Measurements from ENCODE around the gene DGKI. TPM values are rescaled to one million over a fixed set of nuclear protein-coding genes. Genes with fewer than 3 reads are reported as not detected.
"Not testable (repeated sequence)": the region's sequence is repeated elsewhere in the genome, so short reads cannot be mapped to it uniquely, and the experiment has no call there.

Gene DGKI
- total and polyA plus RNA-seq, 2 donors (not counting 1 experiment from before 2014, with no cell fraction given) = not detected

- 100% methylated on average over 2 of the region's 3 CpGs for WGBS (ENCODE audit: insufficient coverage)
- ATAC-seq (ENCODE audit: low read depth) (no peak), DNase-seq (no peak)
- Histone ChIP-seq H3K36me3 (replicated peaks in 1 of 2; ENCODE audit: control extremely low read depth in 1 of 2, control insufficient read depth in 1 of 2, extremely low read depth in 1 of 2, insufficient read depth in 2 of 2, low read length in 1 of 2) (no peaks in the 10 kb centered on the region), H3K27me3 (replicated peaks in 1 of 4; ENCODE audit: control extremely low read depth in 1 of 4, control insufficient read depth in 3 of 4, insufficient read depth in 4 of 4, low read length in 3 of 4) (no peaks in the 10 kb centered on the region), H3K4me2 (replicated peaks; ENCODE audit: low read depth, low read length, poor library complexity, severe bottlenecking) (no peak overlapping the region), H3K4me1 (ENCODE audit: control insufficient read depth in 2 of 2, insufficient read depth in 2 of 2, low read length in 2 of 2) (no peaks in the 10 kb centered on the region), H3K9ac (ENCODE audit: low read length) (no peak overlapping the region), H2AFZ (ENCODE audit: insufficient read depth, low read depth, low read length, poor library complexity, severe bottlenecking) (no peak overlapping the region), H3K79me2 (ENCODE audit: control insufficient read depth, insufficient read depth, low read length) (no peaks in the 10 kb centered on the region), H3K27ac (ENCODE audit: low read length in 2 of 2) (no peak overlapping the region), H4K20me1 (ENCODE audit: control insufficient read depth, insufficient read depth, low read length, poor library complexity, severe bottlenecking) (no peaks in the 10 kb centered on the region), H3K9me3 (ENCODE audit: control extremely low read depth in 1 of 3, control insufficient read depth in 2 of 3, insufficient read depth in 1 of 3, low read length in 2 of 3) (no peaks in the 10 kb centered on the region), H3K4me3 (ENCODE audit: control extremely low read depth in 1 of 5, extremely low read depth in 1 of 5, insufficient read depth in 1 of 5, low read depth in 2 of 5, low read length in 4 of 5) (no peak overlapping the region)
- no peaks in the 10 kb centered on the region for H3K4me1 Mint-ChIP-seq
- H3K9me3 Mint-ChIP-seq (ENCODE audit: insufficient read depth) = no peaks in the 10 kb centered on the region
- intact Hi-C loops (cut with micrococcal nuclease) = no loop called here
- no peak overlapping the region for H3K27ac Mint-ChIP-seq
- CTCF ChIA-PET = no interaction called here
- POLR2A ChIA-PET = no interaction called here
- H3K4me3 Mint-ChIP-seq = no peak overlapping the region
- H3K27me3 Mint-ChIP-seq = peaks cover 6% of the 10 kb centered on the region
- TF ChIP-seq CTCF (IDR thresholded peaks at IDR 0.05) = no peak
- no peak for TF ChIP-seq EZH2 (IDR thresholded peaks at IDR 0.05; ENCODE audit: borderline replicate concordance, insufficient read depth, low read depth, low read length, poor library complexity, severe bottlenecking)
Measured at GRCh38 chr7:137715121-137715520, 131.7 kb downstream of the DGKI start.

GRCh38 chr7:137706330-137706729, 140.4 kb downstream of the DGKI start:
- H3K4me3 ChIP-seq (ENCODE audit: control extremely low read depth in 1 of 5, extremely low read depth in 1 of 5, insufficient read depth in 1 of 5, low read depth in 2 of 5, low read length in 4 of 5); H3K4me1 ChIP-seq (ENCODE audit: control insufficient read depth in 2 of 2, insufficient read depth in 2 of 2, low read length in 2 of 2); H3K4me3 Mint-ChIP-seq; H3K79me2 ChIP-seq (ENCODE audit: control insufficient read depth, insufficient read depth, low read length); H3K4me1 Mint-ChIP-seq; H3K27me3 ChIP-seq (replicated peaks in 1 of 4; ENCODE audit: control extremely low read depth in 1 of 4, control insufficient read depth in 3 of 4, insufficient read depth in 4 of 4, low read length in 3 of 4); ATAC-seq (ENCODE audit: low read depth); H3K4me2 ChIP-seq (replicated peaks; ENCODE audit: low read depth, low read length, poor library complexity, severe bottlenecking); H4K20me1 ChIP-seq (ENCODE audit: control insufficient read depth, insufficient read depth, low read length, poor library complexity, severe bottlenecking); H3K27ac Mint-ChIP-seq; H3K27ac ChIP-seq (ENCODE audit: low read length in 2 of 2); POLR2A ChIA-PET; intact Hi-C loops (cut with micrococcal nuclease); H3K27me3 Mint-ChIP-seq; H3K9me3 ChIP-seq (ENCODE audit: control extremely low read depth in 1 of 3, control insufficient read depth in 2 of 3, insufficient read depth in 1 of 3, low read length in 2 of 3); DNase-seq; H3K9ac ChIP-seq (ENCODE audit: low read length); H3K36me3 ChIP-seq (replicated peaks in 1 of 2; ENCODE audit: control extremely low read depth in 1 of 2, control insufficient read depth in 1 of 2, extremely low read depth in 1 of 2, insufficient read depth in 2 of 2, low read length in 1 of 2); H3K9me3 Mint-ChIP-seq (ENCODE audit: insufficient read depth); CTCF ChIA-PET; H2AFZ ChIP-seq (ENCODE audit: insufficient read depth, low read depth, low read length, poor library complexity, severe bottlenecking): not testable (repeated sequence)
- WGBS (ENCODE audit: insufficient coverage) = 100% methylated on average over 4 of the region's 5 CpGs

All from B cell (primary cell).